Spleen (tissue), 11 donors: ENCODE data around the gene MCUB. TPM values are rescaled to one million over a fixed set of nuclear protein-coding genes. Genes with fewer than 3 reads are reported as not detected.

ENCODE experiments used
- DNase-seq: peaks from one replicate; pipeline ENCODE4 v3.0.0-alpha.2; 2020
- H3K27ac ChIP-seq, 8 donors: fragments of 200-600 bp; sonication (generic) in 7 of 8; 1 replicate in 4 of 8; 2 replicates in 4 of 8; pipeline versions ENCODE4 v1.5.0 to v1.8.0; 2016 to 2021; ENCODE audit warnings: inconsistent platforms in 4 of 8, mild to moderate bottlenecking in 4 of 8, moderate library complexity in 1 of 8
- H3K27me3 ChIP-seq, 7 donors: fragments of 200-600 bp; sonication (generic) in 6 of 7; replicated peaks in 1 of 7; 1 replicate in 4 of 7; 2 replicates in 3 of 7; pipeline versions ENCODE4 v1.5.0 to v1.8.0; 2016 to 2021; ENCODE audit warnings: inconsistent platforms in 3 of 7, mild to moderate bottlenecking in 1 of 7
- H3K36me3 ChIP-seq, 6 donors: fragments of 200-600 bp; sonication (generic) in 5 of 6; 1 replicate in 4 of 6; 2 replicates in 2 of 6; pipeline versions ENCODE4 v1.5.0 to v1.8.0; 2016 to 2021; ENCODE audit warnings: inconsistent platforms in 2 of 6
- H3K4me1 ChIP-seq, 6 donors: fragments of 200-600 bp; sonication (generic) in 5 of 6; 1 replicate in 3 of 6; 2 replicates in 3 of 6; pipeline versions ENCODE4 v1.5.0 to v1.8.0; 2016 to 2021; ENCODE audit warnings: inconsistent platforms in 3 of 6
- H3K4me3 ChIP-seq, 8 donors: fragments of 200-600 bp; sonication (generic) in 7 of 8; 1 replicate in 4 of 8; 2 replicates in 4 of 8; pipeline versions ENCODE4 v1.5.0 to v1.8.0; 2016 to 2021; ENCODE audit warnings: inconsistent platforms in 4 of 8, mild to moderate bottlenecking in 4 of 8, moderate library complexity in 2 of 8
- H3K9me3 ChIP-seq, 8 donors: fragments of 200-600 bp; sonication (generic) in 7 of 8; 1 replicate in 4 of 8; 2 replicates in 4 of 8; pipeline versions ENCODE4 v1.5.0 to v1.8.0; 2016 to 2021; ENCODE audit warnings: inconsistent platforms in 4 of 8
- CTCF ChIP-seq, 11 experiments: fragments of 200-600 bp in 7 of 11; fragments of 450-650 bp in 4 of 11; sonication (generic) in 4 of 11; IDR thresholded peaks in 8 of 11; conservative IDR thresholded peaks in 3 of 11; 1 replicate in 7 of 11; 2 replicates in 4 of 11; pipeline versions ENCODE4 v1.4.0 to v1.8.0; 2016 to 2021; ENCODE audit warnings: antibody characterized with exemption in 11 of 11, inconsistent platforms in 4 of 11, mild to moderate bottlenecking in 1 of 11
- POLR2A ChIP-seq, 3 donors: fragments of 450-650 bp; IDR thresholded peaks; one replicate each; pipeline ENCODE4 v1.5.1; 2017; ENCODE audit warnings: antibody characterized with exemption in 3 of 3, mild to moderate bottlenecking in 1 of 3
- POLR2AphosphoS5 ChIP-seq, 3 donors: sonication (generic); formaldehyde crosslinking; IDR thresholded peaks; one replicate each; pipeline ENCODE4 v1.5.1; 2017; ENCODE audit warnings: antibody characterized with exemption in 3 of 3
- WGBS, 5 donors: extraction: QIAGEN DNeasy Blood & Tissue Kit in 3 of 5; methylation state at CpG; one replicate each; pipeline versions ENCODE4 v1.1.5 to v1.1.7; 2013 to 2018; 5-methylcytosine and 5-hydroxymethylcytosine counted together
- intact Hi-C: fragments of 100-400 bp; cut with DNase I; formaldehyde crosslinking; loops from one replicate; pipeline ENCODE4 v1.15.0; 2023; ENCODE audit warnings: low total_unique reads
- polyA plus RNA-seq, 3 donors: library from polyadenylated mRNA; stranded (reverse); fragments of 200-250 nt; gene quantifications; one replicate each; pipeline ENCODE4 v1.2.1, GENCODE V29; 2013
- total RNA-seq, 7 donors: library from RNA; depleted of rRNA in 3 of 7; stranded (reverse); fragments of >200 nt in 3 of 7; fragmentation: NEBNext Ultra II Directional in 4 of 7; extraction: Animal tissue kit (Norgen Biotek cat#: 25700) in 4 of 7; gene quantifications; one replicate each; pipeline versions ENCODE4 v1.1.0 to v1.2.1, GENCODE V29; 2016 to 2021
- donor health status: healthy with polysubstance abuse.
- donor health status: DM: no; HTN: no; CAD: no; lungs with moderate emphysema.
- donor health status: DM: no; HTN: no; CAD: no.
- donor health status: Bipolar disorder and iron deficiency.
- donor health status: healthy.
- donor health status: DM: no; HTN: no; CAD: no.
- donor health status: DM: yes; HTN: yes; CAD: no.

MCUB gene
- total and polyA plus RNA-seq, 10 donors: 17.0 to 65.5 (median 29.1) TPM

- H3K4me3 ChIP-seq: no peak overlapping the region
- H3K4me1 ChIP-seq: peaks cover 10 to 41% (median 16%) of the 10 kb centered on the region in 6 donors
- DNase-seq: no peak
- H3K27me3 ChIP-seq: no peaks in the 10 kb centered on the region
- H3K9me3 ChIP-seq: peaks cover 0 to 4% (median 0%) of the 10 kb centered on the region in 8 donors
- no peak overlapping the region for H3K27ac ChIP-seq
- intact Hi-C loops: no loop called here
- TF ChIP-seq POLR2A (IDR thresholded peaks at IDR 0.05): no peak
- TF ChIP-seq CTCF (IDR thresholded peaks at IDR 0.05 in 8 of 11, conservative IDR thresholded peaks at IDR 0.05 in 3 of 11): no peak
- TF ChIP-seq POLR2AphosphoS5 (IDR thresholded peaks at IDR 0.05): no peak
- no peaks in the 10 kb centered on the region for H3K36me3 ChIP-seq
- WGBS, 5 donors: 94 to 100% (median 98%) methylated on average over 3 of the region's 3 CpGs
These were observed 11.4 kb downstream of the MCUB start for GRCh38 chr4:109571494-109571893.

- no peak overlapping the region for H3K27ac ChIP-seq
- no peak for TF ChIP-seq CTCF (IDR thresholded peaks at IDR 0.05 in 8 of 11, conservative IDR thresholded peaks at IDR 0.05 in 3 of 11)
- no peak for TF ChIP-seq POLR2A (IDR thresholded peaks at IDR 0.05)
- TF ChIP-seq POLR2AphosphoS5 (IDR thresholded peaks at IDR 0.05): no peak
- no peaks in the 10 kb centered on the region for H3K27me3 ChIP-seq
- no peak for DNase-seq
- intact Hi-C loops: no loop called here
- H3K36me3 ChIP-seq: no peaks in the 10 kb centered on the region
- peaks cover 0 to 4% (median 0%) of the 10 kb centered on the region in 8 donors for H3K9me3 ChIP-seq
- 95 to 97% (median 97%) methylated on average over 3 of the region's 3 CpGs for WGBS, 5 donors
- peaks cover 10 to 41% (median 17%) of the 10 kb centered on the region in 6 donors for H3K4me1 ChIP-seq
- H3K4me3 ChIP-seq: no peak overlapping the region
These were observed 12.1 kb downstream of the MCUB start for GRCh38 chr4:109572154-109572553.

GRCh38 chr4:109574443-109574850, 14.4 kb downstream of the MCUB start:
- Histone ChIP-seq H3K27me3 (no peaks in the 10 kb centered on the region), H3K4me3 (no peak overlapping the region), H3K9me3 (peaks cover 0 to 4% (median 0%) of the 10 kb centered on the region in 8 donors), H3K27ac (peak overlapping the region in 1 of 8 donors; percentile 60), H3K4me1 (peaks cover 10 to 37% (median 17%) of the 10 kb centered on the region in 6 donors), H3K36me3 (peaks cover 0 to 5% (median 0%) of the 10 kb centered on the region in 6 donors)
- DNase-seq: no peak
- TF ChIP-seq POLR2AphosphoS5 (IDR thresholded peaks at IDR 0.05) (no peak), CTCF (IDR thresholded peaks at IDR 0.05 in 8 of 11, conservative IDR thresholded peaks at IDR 0.05 in 3 of 11) (peak in 5 of 11 experiments; percentile 14 to 29 (median 23))
- WGBS, 5 donors: 58 to 74% (median 66%) methylated on average over 6 of the region's 6 CpGs
- intact Hi-C loops: no loop called here

- intact Hi-C loops: no loop called here
- peaks cover 0 to 7% (median 0%) of the 10 kb centered on the region in 6 donors for H3K36me3 ChIP-seq
- DNase-seq: no peak
- no peak overlapping the region for H3K4me3 ChIP-seq
- peaks cover 10 to 37% (median 17%) of the 10 kb centered on the region in 6 donors for H3K4me1 ChIP-seq
- no peak for TF ChIP-seq POLR2A (IDR thresholded peaks at IDR 0.05)
- TF ChIP-seq CTCF (IDR thresholded peaks at IDR 0.05 in 8 of 11, conservative IDR thresholded peaks at IDR 0.05 in 3 of 11): no peak
- TF ChIP-seq POLR2AphosphoS5 (IDR thresholded peaks at IDR 0.05): no peak
- peaks cover 0 to 7% (median 4%) of the 10 kb centered on the region in 8 donors for H3K9me3 ChIP-seq
- 78 to 88% (median 87%) methylated on average over 7 of the region's 7 CpGs for WGBS, 5 donors
- peak overlapping the region in 1 of 8 donors; percentile 60 for H3K27ac ChIP-seq
- no peaks in the 10 kb centered on the region for H3K27me3 ChIP-seq
These were observed 15.1 kb downstream of the MCUB start for GRCh38 chr4:109574931-109575804.
